Stimulated activated CD4-positive, alpha-beta T cell treated with anti-CD3 and anti-CD28 coated beads, Interleukin-4, amount 100 ng/mL, for 24 hours (primary cell): Measurements from ENCODE around the gene RPRD1A.
"Not testable (repeated sequence)": the region's sequence is repeated elsewhere in the genome, so short reads cannot be mapped to it uniquely, and the experiment has no call there.

Source experiments
- DNase-seq: peaks from one replicate; pipeline ENCODE4 v3.0.0-alpha.2; 2020

Gene RPRD1A, protein sequence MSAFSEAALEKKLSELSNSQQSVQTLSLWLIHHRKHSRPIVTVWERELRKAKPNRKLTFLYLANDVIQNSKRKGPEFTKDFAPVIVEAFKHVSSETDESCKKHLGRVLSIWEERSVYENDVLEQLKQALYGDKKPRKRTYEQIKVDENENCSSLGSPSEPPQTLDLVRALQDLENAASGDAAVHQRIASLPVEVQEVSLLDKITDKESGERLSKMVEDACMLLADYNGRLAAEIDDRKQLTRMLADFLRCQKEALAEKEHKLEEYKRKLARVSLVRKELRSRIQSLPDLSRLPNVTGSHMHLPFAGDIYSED

DNA sequence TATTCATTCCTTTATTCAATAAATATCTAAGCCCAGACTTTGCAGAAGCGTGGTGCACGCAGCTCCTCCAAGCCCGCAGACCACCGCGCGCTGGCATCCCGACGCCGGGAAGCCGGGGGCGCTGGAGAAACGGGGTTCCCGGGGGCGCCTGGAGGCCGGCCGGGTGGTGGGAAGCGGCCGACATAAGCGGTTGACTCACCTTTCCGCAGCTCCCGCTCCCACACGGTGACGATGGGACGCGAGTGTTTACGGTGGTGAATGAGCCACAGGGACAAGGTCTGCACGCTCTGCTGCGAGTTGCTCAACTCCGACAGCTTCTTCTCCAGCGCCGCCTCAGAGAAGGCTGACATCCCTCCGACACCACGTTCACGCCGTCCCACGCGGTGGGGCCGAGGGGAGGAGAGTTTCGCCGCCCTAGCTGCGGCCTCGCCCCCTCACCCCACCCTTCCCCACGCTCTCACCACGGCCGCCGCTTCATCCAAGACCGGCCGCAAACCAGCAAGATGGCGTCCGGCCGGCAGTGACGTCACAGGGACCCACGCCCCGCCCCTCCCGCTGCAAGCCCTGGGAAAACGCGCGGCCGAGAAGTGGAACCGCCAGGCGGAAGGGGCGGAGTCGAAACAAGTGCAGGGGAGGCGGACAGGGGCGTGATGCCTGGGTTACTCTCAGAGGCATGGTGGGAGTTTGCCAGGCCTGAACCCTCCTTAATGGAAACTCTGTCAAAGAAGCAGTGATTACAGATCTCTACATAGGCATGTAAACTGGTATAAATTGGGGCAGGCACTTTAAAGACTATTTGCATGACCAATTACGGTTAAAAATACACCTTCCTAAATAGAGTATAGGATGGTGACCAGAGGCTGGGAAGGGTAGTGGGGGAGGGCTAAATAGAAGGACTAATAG, at the start of gene RPRD1A:
Gene RPRD1A (minus strand): TSS at position 505 of the 903 bp plus-strand sequence. CDS start 155 bp downstream, at position 350.
- DNase-seq, result peak; percentile 98

DNA sequence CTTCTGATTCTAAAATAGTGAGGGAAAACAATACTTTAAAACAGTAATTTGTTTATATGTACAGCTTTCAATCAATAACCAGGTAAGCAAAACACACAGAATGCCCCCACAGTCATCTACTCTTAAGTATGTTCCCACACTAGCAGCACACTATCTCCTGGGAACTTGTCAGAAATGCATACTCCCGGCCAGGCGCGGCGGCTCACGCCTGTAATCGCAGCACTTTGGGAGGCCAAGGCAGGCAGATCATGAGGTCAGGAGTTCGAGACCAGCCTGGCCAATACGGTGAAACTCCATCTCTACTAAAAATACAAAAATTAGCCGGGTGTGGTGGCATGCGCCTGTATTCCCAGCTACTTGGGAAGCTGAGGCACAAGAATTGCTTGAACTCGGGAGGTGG, 49.4 kb upstream of the RPRD1A start:
- DNase-seq, result not testable (repeated sequence)

DNA sequence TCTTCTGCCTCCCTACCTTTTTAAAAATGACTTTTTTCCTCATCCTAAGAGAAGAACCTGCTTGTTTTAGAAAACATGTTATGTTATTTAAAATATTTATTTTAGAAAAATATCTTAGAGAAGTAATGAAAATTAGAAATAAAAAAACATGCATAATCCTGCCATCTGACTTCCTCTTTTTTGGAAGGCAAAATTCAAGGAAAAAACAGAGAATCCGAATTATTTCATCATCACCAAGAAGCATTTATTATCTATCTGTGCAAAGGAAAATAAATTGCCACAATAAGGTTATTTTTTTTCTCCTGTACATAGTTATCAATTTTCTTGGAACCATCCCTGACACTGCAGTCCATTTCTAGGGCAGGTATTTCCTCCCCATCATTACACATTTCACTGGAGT, 47.4 kb upstream of the RPRD1A start:
- no peak for DNase-seq

DNA sequence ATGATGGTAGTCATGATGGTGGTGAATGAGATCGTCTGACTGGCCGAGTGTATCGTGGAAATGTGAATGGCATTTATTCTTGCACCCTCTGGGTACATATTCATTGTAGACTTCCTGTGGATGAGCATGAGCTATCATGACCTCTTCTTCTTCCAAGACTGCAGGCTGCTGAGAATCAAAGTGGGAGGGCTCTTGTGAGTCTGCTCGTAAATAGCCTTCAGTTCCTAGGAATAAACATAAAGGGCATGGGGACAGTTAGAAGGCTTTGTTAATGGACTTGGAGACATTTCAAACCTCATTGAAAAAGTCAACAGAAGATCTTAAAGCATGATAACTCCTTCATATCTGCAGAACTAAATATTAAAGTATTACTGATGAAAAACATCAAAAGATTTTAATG, 46.9 kb upstream of the RPRD1A start:
- DNase-seq, result no peak

DNA sequence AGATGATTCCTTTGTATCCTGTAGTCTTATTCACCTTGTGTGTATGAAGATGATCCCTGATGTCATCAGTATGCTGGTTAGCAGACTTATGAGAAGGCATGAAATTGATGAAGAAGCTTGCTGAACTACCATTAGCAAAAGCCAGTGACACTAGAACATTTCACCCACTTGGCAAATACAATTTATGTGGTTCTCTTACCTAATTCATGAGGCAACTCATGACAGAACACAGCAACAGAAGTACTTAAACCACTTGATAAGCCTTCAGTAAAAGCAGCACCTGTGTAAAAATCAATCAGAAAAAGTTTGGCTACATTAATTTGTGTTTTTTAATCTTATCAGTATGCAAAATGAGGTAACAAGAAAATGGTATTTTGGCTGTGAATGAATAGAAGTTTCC, 44.9 kb upstream of the RPRD1A start:
- no peak for DNase-seq

DNA sequence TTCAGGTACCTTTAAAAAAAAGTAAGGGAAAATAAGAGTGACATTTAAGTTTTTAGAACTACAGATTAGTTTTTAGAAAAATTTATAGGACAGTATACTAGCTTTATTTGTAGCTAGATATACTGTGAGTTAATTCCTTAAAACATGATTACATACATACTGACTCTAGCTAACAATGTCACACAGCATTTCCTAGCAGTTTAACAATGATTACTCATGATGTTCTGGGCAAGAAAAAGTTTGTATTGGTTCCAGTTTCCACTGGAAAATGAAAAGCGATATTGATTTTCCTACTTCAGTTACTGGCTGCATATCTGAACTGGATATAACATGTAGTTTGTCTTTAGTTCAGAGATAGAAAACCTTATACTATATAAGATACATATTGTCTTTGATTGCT, 42.4 kb upstream of the RPRD1A start:
- DNase-seq, result no peak

DNA sequence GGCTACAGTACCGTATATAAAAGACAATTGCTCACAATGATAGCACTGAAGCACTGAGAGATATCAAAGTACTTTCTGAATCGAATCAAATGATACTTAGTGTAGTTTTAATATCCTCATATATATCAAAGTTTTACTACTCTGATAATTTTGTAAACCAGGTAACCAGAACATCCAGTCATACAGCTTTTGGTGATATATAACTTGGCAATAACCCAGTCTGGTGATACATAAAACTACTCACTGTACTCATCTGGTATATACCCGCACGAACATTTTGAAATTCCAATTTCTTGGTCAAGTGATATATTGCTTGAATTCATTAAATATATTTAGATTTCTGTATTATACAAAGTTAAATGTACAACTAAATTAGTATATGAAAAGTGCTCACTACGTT, 41.2 kb upstream of the RPRD1A start:
- DNase-seq, result no peak

DNA sequence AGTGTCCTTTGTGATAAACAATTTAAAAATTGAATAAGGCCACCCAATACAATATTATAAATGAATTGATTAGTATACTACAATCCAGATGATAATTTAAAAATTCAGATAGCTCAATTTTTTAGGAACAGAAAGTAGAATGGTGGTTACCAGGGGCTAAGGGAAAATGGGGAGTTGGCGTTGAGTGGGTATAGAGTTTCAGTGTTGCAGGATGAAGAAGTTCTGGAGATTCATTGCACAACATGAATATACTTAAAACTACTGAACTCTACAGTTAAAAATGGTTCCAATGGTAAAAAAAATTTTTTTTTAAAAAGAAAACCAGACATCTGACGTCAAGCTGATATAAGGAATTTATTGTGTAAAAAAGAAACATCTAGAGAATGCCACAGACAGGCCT, 40.8 kb upstream of the RPRD1A start:
- DNase-seq, result no peak

DNA sequence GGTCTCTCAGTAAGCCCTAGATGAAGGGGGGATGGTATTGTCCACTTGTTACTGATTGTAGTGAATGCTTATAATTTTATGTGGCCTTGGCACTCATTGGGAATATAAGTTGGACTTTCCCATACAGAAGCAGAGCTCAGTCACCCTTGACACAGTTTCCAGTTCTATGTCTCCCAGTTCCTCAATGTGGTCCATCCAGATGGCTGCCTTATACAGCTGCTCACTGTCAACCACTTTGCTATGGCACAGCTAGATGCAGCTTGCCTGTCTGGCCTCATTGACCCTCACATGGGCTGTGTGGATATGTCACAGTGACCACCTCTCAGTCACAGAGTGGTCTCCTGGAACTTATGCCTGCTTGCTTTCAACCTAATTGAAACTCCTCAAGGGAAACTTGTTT, 40.1 kb upstream of the RPRD1A start:
- DNase-seq, result no peak

DNA sequence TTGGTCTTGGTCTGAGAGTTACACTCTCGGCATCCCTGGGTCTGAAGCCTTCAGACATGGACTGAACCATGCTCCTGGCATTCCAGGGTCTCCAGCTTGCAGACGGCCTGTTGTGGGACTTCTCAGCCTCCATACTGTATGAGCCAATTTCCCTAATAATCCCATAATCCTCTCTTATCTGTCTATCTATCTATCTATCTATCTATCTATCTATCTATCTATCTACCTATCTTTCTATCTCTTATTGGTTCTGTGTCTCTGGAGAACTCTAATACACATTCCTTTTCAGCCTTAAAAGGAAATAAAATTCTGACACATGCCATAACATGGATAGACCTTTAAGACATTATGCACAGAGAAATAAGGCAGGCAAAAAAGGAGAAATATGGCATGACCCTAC, 37.4 kb upstream of the RPRD1A start:
- no peak for DNase-seq

DNA sequence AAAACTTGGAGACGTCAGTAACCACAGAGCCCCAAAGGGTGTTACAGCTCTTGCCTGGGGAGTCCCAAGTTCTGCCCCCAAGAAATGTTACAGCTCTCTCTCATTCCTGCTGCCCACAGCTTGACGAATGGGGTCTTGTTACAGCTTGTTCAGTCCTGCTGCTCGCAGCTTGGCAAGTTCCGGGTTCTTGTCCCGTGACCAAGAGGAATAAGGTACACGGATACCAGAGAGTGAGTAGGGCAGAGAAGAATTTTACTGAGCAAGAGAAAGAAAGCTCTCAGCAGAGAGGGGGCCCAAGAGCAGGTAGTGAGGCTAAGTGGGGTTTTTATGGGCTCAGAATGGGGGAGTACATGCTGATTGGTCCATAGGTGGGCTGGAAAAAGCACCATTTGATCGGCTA, 34.6 kb upstream of the RPRD1A start:
- DNase-seq, result no peak

DNA sequence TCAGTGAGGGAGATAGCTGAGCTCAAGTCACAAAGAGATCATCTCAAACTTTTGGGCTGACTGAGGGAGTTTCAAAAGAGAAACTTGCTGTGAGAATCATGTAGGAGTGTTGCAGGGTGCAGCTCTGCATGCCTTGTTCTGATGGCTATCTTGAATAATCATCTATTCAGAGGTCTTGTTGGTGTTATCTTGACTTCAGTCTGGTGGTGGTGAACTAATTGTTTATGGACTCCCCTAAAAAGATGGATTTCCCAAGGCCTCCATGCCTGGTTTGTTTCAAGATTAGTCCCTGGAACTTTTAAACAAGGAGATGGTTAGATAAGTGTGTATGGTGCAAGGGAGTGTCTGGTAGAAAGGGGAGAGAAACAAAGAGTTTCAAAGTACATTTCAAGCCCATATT, 32.0 kb upstream of the RPRD1A start:
- no peak for DNase-seq

DNA sequence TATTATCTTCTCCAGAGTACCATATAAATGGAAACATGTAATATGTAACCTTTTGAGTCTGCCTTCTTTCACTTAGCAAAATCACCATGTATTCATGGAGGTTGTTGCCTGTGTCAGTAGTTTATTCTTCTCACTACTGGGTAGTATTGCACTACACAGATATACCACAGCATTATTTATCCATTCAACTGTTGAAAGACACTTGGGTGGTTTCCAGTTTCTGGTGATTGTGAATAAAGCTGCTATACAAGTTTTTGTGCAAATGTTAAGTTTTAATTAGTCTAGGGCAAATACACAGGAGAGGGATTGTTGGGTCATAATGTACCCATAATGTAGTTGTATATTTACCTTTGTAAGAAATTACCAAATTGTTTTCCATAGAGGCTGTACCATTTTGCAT, 29.6 kb upstream of the RPRD1A start:
- no peak for DNase-seq

DNA sequence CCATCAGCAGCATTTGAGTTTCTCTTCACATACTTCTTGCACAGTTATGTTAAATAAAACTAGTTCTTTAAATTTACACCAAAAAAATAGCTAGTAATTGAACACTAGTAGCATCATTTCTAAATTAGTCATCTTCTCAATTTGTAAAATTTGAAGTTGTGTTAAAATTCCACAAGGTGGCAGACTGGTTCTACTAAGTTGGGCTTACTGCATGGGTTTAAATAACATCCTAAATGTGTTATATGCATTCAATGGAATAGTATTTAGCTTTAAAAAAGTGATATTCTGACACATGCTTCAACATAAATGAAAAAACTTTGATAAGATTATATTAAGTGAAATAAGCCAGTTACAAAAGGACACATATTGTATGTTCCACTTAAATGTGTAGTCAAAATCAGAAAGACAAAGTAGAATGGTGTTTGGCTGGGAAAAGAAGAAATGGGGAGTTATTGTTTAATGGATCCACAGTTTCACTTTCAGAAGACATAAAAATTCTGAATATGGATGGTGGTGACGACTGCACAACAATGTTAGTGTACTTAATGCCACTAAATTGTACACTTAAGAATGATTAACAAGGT, 28.7 kb upstream of the RPRD1A start:
- no peak for DNase-seq

DNA sequence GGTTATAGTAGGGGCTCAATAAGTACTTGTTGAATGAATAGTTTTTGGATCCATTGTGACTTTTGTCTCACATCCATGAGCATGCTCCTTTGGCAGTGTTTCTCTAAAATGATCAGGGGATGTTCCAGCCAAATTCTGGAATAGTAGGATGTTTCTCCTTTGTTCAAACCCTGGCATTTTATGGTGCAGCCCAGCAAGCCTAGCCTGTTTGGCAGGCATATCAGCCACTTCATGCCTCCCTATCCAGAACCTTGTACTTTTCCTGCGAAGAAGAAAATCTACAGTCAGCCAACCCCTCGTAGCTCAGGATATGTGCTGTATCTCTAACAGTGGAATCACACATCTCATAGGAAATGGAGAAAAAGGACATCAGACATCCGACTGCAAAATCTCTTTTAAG, 27.1 kb upstream of the RPRD1A start:
- no peak for DNase-seq

DNA sequence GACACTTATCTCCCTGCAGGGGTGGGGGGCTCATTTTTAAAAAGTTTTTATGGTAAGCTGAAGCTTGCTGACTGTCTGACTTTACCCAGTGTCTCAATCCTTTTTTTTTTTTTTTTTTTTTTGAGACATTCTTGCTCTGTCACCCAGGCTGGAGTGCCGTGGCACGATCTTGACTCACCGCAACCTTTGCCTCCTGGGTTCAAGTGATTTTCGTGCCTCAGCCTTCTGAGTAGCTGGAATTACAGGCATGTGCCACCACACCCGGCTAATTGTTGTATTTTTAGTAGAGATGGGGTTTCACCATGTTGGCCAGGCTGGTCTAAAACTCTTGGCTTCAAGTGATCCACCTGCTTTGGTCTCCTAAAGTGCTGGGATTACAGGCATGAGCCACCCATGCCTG, 24.8 kb upstream of the RPRD1A start:
- not testable (repeated sequence) for DNase-seq

DNA sequence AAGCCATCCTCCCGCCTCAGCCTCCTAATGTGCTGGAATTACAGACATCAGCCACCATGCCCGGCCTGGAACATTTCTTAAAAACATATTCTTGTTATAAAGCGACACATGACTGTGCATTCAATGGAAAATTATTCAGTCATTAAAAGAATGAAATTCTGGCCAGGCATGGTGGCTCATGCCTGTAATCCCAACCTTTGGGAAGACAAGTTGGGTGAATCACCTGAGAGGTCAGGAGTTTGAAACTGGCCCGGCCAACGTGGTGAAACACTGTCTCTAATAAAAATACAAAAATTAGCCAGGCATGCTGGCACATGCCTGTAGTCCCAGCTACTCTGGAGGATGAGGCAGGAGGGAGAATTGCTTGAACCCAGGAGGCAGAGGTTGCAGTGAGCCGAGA, 21.6 kb upstream of the RPRD1A start:
- no peak for DNase-seq

DNA sequence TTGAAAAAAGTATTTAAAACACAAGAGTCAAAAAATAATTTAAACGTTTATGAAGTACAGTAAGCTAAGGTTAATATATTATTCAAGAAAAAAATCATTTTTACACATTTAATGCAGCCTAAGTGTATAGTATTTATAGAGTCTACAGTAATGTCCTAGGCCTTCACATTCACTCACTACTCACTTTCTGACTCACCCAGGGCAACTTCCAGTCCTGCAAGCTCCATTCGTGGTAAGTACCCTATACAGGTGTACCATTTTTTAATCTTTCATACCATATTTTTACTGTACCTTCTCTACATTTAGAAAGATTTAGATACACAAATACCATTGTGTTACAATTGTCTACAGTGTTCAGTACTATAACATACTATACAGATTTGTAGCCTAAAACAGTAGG, 20.9 kb upstream of the RPRD1A start:
- no peak for DNase-seq

DNA sequence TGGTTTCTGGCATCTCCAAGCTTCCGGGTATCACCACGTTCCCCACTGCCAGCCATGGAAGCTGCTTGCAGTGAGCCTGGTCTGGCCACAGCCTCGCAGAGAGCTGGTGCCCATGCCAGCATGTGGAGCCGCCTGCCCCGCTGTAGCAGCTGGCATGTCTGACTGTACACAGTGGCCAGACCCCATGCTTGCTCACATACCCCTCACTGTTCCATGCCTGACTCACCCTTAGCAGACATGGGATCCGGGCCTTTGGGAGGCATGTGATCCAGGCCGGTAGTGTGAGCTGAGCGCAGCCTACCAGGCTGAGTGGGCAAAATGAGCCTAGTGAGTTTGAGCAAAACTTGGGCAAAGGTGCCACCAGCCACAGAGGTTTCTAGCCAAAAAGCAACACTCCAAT, 18.8 kb upstream of the RPRD1A start:
- no peak for DNase-seq

DNA sequence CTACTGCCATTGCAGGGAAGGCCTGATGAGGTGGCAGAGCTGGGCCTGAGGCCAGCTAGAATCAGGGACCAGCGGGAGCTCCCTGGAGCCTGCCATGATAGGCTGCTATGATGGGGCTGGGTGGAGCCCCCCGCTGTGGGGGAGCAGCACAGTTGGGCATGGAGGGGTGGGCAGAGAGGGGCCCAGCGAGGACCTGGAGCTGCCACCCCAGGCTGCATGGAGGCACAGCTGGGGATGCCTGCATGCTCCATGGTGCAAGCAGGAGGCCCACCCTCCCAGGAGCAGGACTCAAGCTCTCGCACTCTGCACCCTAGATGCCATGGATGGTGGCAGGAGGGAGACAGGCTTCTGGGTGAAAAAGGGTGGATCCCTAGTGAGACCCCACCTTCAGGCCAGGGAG, 17.8 kb upstream of the RPRD1A start:
- DNase-seq, result no peak

DNA sequence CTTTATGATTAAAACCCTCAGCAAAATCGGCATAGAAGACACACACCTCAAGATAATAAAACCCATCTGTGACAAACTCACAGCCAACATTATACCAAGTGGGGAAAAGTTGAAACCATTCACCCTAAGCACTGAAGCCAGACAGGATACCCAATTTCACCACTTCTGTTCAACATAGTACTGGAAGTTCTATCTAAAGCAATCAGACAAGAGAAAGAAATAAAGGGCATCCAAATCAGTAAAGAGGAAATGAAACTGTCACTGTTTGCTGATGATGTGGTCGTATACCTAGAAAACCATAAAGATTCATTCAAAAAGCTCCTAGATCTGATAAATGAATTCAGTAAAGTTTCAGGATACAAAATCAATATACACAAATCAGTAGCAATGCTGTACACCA, 16.4 kb upstream of the RPRD1A start:
- no peak for DNase-seq

DNA sequence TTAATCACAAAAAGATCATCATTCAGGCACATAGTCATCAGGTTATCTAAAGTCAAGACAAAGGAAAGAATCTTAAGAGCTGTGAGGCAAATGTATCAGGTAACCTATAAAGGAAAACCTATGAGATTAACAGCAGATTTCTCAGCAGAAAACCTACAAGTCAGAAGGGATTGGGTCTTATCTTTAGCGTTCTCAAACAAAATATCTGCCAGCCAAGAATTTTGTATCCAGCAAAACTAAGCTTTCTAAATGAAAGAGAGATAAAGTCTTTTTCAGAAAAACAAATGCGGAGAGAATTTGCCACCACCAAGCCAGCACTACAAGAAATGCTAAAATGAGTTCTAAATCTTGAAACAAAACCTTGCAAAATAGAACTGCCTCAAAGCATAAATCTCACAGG, 13.8 kb upstream of the RPRD1A start:
- not testable (repeated sequence) for DNase-seq

DNA sequence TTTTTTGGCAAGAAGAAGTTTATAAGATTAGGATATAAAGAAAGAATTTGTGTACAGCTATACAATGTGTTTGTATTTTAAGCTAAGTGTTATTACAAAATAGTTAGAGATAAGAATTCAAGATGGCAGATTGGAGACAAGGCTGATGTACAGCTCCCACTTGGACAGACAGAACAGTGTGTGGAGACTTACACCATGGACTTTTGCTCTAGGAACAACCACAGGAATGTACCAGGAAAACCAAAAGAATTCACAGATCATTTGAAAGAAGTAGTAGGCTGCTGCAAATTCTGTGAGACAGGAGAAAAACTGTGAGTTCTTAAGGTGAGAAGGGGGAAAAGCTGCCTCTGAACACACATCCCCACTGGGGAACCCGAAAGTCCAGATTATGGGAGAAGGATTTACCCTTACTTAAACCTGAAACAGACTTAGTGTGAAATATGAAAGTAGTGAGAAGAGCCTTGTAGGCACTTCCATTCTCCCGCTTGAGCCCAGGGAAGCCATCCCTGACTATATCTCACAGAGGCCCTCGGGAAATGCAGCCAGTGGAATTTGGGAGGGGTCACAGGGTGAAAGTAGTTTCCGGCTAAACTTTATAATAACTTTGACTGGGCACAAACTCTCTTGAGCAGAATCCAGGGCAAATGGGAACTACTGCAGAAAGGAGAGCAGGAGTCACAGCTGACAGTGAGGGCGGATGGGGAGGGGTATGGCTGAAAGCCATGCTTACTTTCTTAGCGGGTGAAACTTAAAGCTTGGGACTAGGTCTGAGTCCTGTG, 11.6 kb upstream of the RPRD1A start:
- no peak for DNase-seq
